ENCODE measurements around the gene EMSY. TPM values are rescaled to one million over a fixed set of nuclear protein-coding genes. Genes with fewer than 3 reads are reported as not detected.

EMSY gene
- total and polyA plus RNA-seq, 12 donors = 7.0 to 48.0 (median 16.4) TPM

GRCh38 chr11:76550781-76551180 is 106.0 kb downstream of the EMSY start:
- intact Hi-C loops (cut with DNase I) = loop anchor here in 1 of 2 donors (10.0 kb wide), 1 partner anchor 134 kb away; no protein-coding TSS in a partner anchor
- H3K27me3 ChIP-seq = no peaks in the 10 kb centered on the region
- no peak for TF ChIP-seq POLR2A (IDR thresholded peaks at IDR 0.05)
- whole genome bisulfite sequencing, 4 donors = 71 to 76% (median 75%) methylated on average over 7 of the region's 7 CpGs
- no peaks in the 10 kb centered on the region for H3K9me3 ChIP-seq (replicated peaks in 1 of 3)
- no peak overlapping the region for H3K4me3 ChIP-seq
- no peak for DNase-seq
- H3K4me1 ChIP-seq (replicated peaks in 1 of 2) = peaks cover 0 to 9% of the 10 kb centered on the region in 2 donors
- H3K27ac ChIP-seq = no peak overlapping the region
- H3K36me3 ChIP-seq (replicated peaks in 1 of 2) = peaks cover 0 to 9% of the 10 kb centered on the region in 2 donors

DNA sequence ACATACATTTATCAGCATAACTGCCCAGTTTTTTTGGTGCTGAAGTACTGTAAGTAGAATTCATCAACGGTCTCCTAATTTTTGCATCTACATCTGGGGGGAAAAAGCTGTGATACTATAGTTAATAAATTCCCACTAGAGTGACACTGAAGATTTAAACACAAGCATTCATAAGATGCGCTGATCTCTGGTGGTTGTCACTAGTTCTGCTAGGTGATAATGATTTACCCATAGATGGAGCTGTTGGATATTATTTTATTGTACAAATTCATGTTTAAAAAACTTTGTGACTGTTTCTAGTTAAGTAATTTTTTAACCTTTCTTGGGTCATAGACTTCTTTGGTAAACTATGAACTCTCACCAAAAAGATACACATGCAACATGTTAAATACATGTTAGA is 106.6 kb downstream of the EMSY start:
- Histone ChIP-seq H3K36me3 (replicated peaks in 1 of 2) (peaks cover 0 to 3% of the 10 kb centered on the region in 2 donors), H3K4me1 (replicated peaks in 1 of 2) (peaks cover 0 to 9% of the 10 kb centered on the region in 2 donors), H3K27ac (no peak overlapping the region), H3K4me3 (no peak overlapping the region), H3K9me3 (replicated peaks in 1 of 3) (no peaks in the 10 kb centered on the region), H3K27me3 (no peaks in the 10 kb centered on the region)
- no peak for DNase-seq
- WGBS, 4 donors = 58 to 69% (median 62%) methylated on average over 2 of the region's 2 CpGs
- TF ChIP-seq CTCF (IDR thresholded peaks at IDR 0.05) = peak in 4 of 6 experiments; percentile 28 to 47 (median 34)
- TF ChIP-seq POLR2A (IDR thresholded peaks at IDR 0.05) = no peak
- intact Hi-C loops (cut with DNase I) = loop anchor here in 1 of 2 donors (10.0 kb wide), 1 partner anchor 133 kb away; no protein-coding TSS in a partner anchor

- H3K4me1 ChIP-seq (replicated peaks in 1 of 2) = peaks cover 0 to 9% of the 10 kb centered on the region in 2 donors
- no peaks in the 10 kb centered on the region for H3K9me3 ChIP-seq (replicated peaks in 1 of 3)
- no peak overlapping the region for H3K4me3 ChIP-seq
- no peak for DNase-seq
- intact Hi-C loops (cut with DNase I) = loop anchor here in 1 of 2 donors (10.0 kb wide), 1 partner anchor 132 kb away; no protein-coding TSS in a partner anchor
- no peaks in the 10 kb centered on the region for H3K27me3 ChIP-seq
- H3K36me3 ChIP-seq (replicated peaks in 1 of 2) = no peaks in the 10 kb centered on the region
- no peak overlapping the region for H3K27ac ChIP-seq
- TF ChIP-seq POLR2A (IDR thresholded peaks at IDR 0.05) (no peak), CTCF (IDR thresholded peaks at IDR 0.05) (no peak)
- WGBS, 4 donors = 97 to 98% (median 98%) methylated on average over 2 of the region's 2 CpGs
Measured at GRCh38 chr11:76552987-76553386, 108.2 kb downstream of the EMSY start.

GRCh38 chr11:76553554-76554476 is 109.0 kb downstream of the EMSY start:
- no peak for TF ChIP-seq CTCF (IDR thresholded peaks at IDR 0.05)
- no peak for TF ChIP-seq POLR2A (IDR thresholded peaks at IDR 0.05)
- no peaks in the 10 kb centered on the region for H3K36me3 ChIP-seq (replicated peaks in 1 of 2)
- no peaks in the 10 kb centered on the region for H3K9me3 ChIP-seq (replicated peaks in 1 of 3)
- WGBS, 4 donors = 70 to 76% (median 73%) methylated on average over 8 of the region's 8 CpGs
- no peaks in the 10 kb centered on the region for H3K27me3 ChIP-seq
- H3K4me1 ChIP-seq (replicated peaks in 1 of 2) = peaks cover 0 to 9% of the 10 kb centered on the region in 2 donors
- H3K4me3 ChIP-seq = no peak overlapping the region
- intact Hi-C loops (cut with DNase I) = loop anchor here in 1 of 2 donors (10.0 kb wide), 1 partner anchor 131 kb away; no protein-coding TSS in a partner anchor
- no peak overlapping the region for H3K27ac ChIP-seq
- no peak for DNase-seq

Data from adrenal gland (tissue), 12 donors.